Activated naive CD4-positive, alpha-beta T cell (primary cell): Measurements from ENCODE around the gene LRRC49.
"Not testable (repeated sequence)": the region's sequence is repeated elsewhere in the genome, so short reads cannot be mapped to it uniquely, and the experiment has no call there.

Experiments used
- DNase-seq, 4 experiments: peaks; one replicate each; lab custom pipeline; 2025; lab: John Stamatoyannopoulos, UW

Gene LRRC49

DNA sequence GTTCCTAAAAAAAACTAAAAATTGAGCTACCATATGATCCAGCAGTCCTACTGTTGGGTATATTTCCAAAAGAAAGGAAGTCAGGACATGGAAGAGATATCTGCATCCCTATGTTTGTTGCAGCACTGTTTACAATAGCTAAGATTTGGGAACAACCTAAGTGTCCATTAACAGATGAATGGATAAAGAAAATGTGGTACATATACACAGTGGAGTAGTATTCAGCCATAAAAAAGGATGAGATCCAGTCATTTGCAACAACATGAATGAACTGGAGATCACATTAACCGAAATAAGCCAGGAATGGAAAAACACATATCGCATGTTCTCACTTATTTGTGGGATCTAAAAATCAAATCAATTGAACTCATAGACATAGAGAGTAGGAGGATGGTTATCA lies 29.5 kb downstream of the LRRC49 start:
- DNase-seq = no peak

DNA sequence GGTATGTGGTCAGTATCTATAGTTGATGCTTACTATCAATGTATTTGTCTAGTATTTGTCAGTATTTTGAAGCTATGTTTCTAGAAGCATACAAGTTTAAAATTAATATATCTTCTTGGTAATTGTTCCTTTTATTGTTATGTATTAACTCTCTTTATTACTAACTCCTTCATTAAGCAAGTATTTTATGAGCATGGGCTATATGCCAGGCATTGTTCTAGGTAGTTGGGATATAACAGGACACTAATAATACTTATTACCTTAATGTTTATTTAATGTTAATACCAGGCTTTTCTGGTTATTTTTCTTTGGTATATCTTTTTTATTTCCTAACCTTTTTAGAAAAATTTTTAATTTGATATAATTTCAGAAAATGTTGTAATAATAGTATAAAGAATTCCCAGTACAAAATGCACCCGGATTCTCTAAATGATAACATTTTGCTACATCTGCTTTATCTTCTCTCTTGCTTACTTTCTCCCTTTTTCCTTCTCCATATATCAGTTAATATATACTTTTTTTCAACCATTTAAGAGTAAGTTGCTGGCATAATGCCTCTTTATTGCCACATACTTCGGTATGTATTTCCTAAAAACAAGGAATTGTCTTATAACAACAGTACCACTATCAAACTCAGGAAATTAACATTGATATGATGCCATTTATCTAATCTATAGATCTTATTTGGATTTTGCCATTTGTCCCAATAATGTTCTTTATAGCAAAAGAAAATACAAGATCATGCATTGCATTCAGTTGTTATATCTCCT lies 30.9 kb downstream of the LRRC49 start:
- no peak for DNase-seq

GRCh38 chr15:70926914-70927313 lies 34.3 kb downstream of the LRRC49 start:
- not testable (repeated sequence) for DNase-seq

GRCh38 chr15:70931821-70932220 lies 39.2 kb downstream of the LRRC49 start:
- no peak for DNase-seq

DNA sequence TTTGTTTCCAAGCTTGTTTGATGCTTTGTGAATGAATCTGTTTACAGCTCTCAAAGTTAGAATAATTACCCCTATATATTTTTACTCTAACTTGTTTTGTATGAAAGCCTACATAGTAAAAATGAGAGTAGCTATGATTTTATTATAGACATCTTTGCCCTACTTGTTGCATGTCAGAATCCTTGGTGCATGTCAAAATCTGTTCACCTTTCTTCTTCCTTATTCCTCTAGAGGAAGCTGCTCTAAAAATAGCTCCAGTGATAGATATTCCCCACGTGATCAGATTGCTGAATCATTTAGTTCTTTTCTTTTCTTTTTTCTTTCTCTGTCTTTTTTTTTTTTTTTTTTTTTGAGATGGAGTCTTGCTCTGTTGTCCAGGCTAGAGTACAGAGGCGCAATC lies 39.8 kb downstream of the LRRC49 start:
- DNase-seq = no peak

GRCh38 chr15:70933411-70933810 lies 40.8 kb downstream of the LRRC49 start:
- no peak for DNase-seq

DNA sequence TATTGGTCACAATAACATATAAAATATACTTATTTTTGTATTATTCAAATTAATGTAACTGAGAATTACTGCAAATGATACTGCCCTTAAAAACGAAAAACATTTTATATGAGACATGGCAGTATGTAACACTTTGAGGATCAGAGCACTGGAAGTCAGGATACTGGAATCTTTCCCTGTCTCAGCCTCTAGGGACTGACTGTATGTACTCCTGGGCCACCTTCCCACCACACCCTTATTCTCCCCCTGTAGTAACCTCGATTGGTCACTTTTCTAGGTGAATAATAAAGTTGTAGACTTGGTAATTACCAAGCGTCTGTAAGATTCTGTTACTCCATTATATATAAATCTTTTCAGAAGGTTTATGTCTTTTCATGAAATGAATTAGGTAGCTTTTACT lies 43.0 kb downstream of the LRRC49 start:
- no peak for DNase-seq

DNA sequence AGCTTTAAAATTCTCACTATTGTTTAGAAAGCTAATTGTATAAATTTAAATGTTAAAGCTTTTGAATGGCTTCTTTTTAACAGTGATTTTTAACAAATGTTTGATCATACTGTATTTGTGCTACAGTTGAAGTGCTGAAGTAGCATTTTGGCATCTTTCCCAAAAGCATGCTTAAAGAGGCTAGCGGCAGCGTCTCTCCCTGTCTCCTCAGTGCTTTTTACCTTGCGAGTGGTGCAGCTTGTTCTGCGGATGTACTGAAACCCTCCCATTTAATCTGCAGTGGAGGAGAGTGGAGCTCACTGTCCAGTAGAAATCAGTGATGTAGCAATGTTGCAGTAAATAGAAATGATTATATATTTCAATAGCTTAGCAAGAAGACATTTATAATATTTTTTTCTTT lies 43.7 kb downstream of the LRRC49 start:
- no peak for DNase-seq

GRCh38 chr15:70943285-70943684 lies 50.7 kb downstream of the LRRC49 start:
- DNase-seq = not testable (repeated sequence)

DNA sequence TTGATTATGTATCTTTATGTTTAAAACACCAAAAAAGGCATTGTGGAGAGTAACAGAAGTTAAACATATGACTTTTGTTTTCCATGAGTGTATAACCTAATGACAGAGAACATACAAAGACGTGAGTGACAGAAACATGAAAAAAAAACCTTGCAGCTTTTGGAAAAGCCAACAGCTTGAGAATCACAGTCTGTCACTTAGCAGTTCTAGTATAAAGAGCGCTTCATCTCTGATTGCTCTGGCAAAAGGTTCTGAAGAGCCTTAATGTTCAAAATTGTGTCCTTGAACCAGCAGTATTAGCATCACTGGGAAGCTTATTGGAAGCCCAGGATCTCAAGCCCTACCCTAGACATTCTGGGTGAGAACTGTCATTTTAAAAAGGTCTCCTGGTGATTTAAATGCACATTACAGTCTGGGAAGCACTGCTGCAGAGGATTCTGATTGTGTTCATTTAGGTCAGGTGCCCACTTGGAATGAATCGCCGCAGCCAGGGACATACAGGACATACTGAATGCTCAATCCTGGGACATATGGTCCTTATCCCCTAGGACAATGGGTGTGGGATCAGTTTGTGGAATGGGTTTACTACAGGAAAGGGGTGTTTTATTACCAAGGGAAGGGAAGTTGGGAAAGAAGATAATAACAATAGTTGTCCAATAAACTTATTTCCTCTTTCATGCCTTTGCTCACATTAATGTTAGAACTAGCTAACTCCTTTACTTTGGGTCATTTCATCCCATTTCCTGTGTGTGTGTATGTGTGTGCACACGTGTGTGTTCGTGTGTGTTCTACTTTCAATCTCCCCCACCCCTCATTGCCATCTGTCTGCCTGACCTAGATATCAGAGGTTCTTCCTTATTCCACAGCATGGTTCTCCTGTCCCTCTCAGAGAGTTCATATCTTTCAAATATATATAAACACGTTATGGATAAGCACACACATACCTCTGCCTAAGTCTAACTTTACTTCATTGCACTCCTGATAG lies 55.0 kb downstream of the LRRC49 start:
- no peak for DNase-seq

DNA sequence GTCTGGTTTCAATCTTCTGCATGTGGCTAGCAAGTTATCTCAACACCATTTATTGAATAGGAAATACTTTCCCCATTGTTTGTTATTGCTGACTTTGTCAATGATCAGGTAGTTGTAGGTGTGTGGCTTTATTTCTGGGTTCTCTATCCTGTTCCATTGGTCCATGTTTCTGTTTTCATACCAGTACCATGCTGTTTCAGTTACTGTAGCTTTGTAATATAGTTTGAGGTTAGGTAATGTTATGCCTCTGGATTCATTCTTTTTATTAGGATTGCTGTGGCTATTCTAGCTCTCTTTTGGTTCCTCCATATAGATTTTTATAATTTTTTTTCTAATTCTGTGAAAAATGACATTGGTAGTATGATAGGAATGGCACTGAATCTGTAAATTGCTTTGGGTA lies 58.3 kb downstream of the LRRC49 start:
- no peak for DNase-seq

DNA sequence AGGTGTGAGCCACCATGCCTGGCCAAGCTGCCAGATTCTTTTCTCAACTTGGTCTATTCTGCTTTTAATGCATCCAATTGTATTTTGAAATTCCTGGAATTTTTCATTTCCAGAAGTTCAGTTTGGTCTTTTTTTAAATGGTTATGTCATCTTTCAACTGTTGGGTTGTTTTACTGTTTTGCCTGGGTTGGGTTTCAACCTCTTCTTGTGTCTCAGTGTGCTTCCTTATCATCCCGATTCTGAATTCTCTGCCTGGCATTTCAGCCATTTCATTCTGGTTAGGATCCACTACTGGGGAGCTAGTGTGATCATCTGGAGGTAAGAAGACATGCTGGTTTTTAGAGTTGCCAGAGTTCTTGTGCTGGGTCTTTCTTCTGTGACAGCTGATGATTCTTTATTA lies 61.5 kb downstream of the LRRC49 start:
- no peak for DNase-seq

DNA sequence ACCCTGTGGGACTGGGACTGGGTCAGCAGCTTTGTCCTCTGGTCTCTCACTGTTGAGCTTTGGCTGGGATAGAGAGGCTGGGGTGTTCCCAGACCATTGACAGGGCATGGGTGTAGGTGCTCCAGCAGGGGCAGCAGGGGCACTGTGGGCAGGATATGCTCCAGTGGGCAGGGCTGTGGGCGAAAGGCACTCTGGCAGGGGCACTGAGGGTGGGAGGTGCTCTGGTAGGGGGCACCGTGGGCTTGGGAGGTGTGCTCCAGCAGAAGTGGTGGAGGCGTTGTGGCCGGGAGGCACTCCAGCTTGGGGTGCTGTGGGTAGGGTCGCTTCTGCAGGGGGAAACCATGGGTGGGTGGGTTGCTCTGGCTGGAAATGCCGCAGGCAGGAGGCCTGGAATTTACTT lies 62.1 kb downstream of the LRRC49 start:
- no peak for DNase-seq

DNA sequence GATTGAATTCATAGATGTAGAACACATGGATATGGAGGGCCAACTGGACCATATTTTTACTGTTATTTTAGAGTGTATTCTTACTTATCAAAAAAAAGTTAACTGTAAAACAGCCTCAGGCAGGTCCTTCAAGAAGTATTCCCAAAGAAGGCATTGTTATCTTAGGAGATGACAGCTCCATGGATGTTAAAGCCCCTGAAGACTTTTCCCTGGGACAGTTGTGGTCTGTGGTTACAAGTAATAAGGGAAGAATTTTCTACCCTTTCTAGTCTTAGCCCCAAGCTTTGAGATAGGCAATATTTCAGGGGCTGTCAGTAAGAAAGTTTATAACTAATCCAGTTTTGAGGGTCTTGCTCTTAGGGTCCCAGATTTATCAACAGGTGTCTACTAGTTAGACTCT lies 62.5 kb downstream of the LRRC49 start:
- no peak for DNase-seq

DNA sequence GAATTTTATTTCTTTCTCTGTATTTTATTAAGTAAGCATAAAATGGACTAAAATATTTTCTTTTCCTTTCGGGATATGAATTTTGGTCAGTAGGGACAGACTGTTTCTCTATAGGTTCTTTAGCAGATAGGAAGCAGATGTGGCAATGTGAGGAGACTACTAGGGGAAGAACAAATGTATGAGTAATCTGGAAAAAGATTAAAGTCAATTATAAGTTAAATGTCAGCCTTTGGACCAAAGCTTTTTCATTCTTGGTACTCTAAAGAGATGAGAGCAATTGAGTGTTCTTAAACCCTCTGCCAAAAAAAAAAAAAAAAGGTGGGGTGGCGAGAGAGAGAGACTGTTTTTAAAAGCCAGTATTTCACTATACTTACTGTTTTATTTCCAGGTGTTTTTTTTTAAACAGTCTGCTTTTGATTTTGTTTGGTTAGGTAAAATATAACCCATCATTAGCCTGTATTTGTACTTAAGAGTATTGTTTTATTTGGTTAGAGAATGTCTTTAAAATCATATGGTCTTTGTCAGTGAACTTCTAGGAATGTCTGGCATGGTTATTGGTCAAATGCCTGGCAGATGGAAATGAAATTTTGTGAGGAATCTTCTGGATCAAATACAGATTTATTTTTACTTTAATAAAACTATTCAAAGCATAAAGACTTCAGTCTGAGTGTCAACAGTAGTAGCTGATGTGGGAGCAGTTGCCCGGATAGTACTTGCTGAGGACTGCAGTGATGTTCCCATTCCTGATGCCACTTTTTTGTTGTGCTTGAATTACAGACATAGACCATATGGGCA lies 63.8 kb downstream of the LRRC49 start:
- DNase-seq = no peak

DNA sequence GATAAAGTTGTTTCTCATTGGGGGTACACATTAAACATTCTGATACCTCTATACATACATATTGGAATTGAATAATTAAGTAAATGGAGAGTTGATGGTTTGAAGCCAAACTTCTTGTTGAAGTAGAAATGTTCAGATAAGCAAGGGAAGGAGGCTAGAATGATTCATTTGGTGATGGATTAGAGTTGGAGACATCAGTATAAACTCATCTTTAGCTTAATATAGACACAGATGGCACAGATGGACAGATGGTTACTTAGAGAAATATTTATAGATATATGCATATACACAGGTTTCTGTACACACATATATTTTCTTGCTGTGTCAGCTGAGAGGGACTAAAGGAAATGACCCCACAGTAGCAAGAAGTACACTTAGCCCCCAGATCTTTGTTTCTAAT lies 69.5 kb downstream of the LRRC49 start:
- no peak for DNase-seq

DNA sequence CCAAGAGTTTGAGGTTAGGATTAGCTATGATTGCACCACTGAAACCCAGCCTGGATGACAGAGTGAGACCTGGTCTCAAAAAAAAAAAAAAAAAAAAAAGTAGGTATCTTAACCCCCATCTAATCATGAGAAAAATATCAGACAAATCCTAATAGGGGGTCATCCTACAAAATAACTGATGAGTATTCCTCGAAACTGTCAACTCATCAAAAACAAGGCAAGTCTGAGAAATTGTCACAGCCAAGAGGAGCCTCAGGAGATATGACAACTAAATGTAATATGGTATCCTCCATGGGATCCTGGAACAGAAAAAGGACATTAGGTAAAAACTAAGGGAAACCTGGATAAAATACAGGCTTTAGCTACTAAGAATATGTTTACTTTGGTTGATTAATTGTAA lies 70.6 kb downstream of the LRRC49 start:
- DNase-seq = no peak

GRCh38 chr15:70964058-70964457 lies 71.4 kb downstream of the LRRC49 start:
- no peak for DNase-seq

- no peak for DNase-seq
Observed at GRCh38 chr15:70964686-70965085, 72.1 kb downstream of the LRRC49 start.

GRCh38 chr15:70967646-70968045 lies 75.0 kb downstream of the LRRC49 start:
- no peak for DNase-seq

GRCh38 chr15:70974004-70974832 lies 81.6 kb downstream of the LRRC49 start:
- DNase-seq = no peak
